Psoas muscle (tissue), 8 donors: ENCODE measurements around the gene SRRM4. TPM values are rescaled to one million over a fixed set of nuclear protein-coding genes. Genes with fewer than 3 reads are reported as not detected.

ENCODE experiments used
- ATAC-seq, 4 donors: fragments of 200-7000 bp; cut with Tn5 transposase; one replicate each; pipeline ENCODE4 v1.9.1; 2020; ENCODE audit warnings: moderate library complexity in 3 of 4, mild to moderate bottlenecking in 2 of 4
- DNase-seq, 2 donors: peaks; one replicate each; pipeline ENCODE4 v3.0.0-alpha.2; 2020
- H3K27ac ChIP-seq: fragments of 200-600 bp; one replicate; pipeline ENCODE4 v1.8.0; 2022
- H3K27me3 ChIP-seq, 3 donors: fragments of 200-600 bp in 1 of 3; one replicate each; pipeline versions ENCODE4 v1.6.1 to v1.8.0; 2013 to 2022; ENCODE audit warnings: low read length in 2 of 3, mild to moderate bottlenecking in 2 of 3, moderate library complexity in 1 of 3; ENCODE audit not compliant: insufficient read depth in 3 of 3
- H3K36me3 ChIP-seq, 2 donors: fragments of 200-600 bp in 1 of 2; one replicate each; pipeline versions ENCODE4 v1.6.1 to v1.8.0; 2013 to 2022; ENCODE audit warnings: low read depth in 1 of 2, mild to moderate bottlenecking in 1 of 2, moderate library complexity in 1 of 2; ENCODE audit not compliant: insufficient read depth in 1 of 2
- H3K4me1 ChIP-seq: fragments of 200-600 bp; one replicate; pipeline ENCODE4 v1.8.0; 2022
- H3K4me3 ChIP-seq: fragments of 200-600 bp; one replicate; pipeline ENCODE4 v1.8.0; 2022; ENCODE audit warnings: mild to moderate bottlenecking
- H3K9me3 ChIP-seq: fragments of 200-600 bp; one replicate; pipeline ENCODE4 v1.8.0; 2022
- WGBS, 3 donors: extraction: QIAGEN DNeasy Blood & Tissue Kit; methylation state at CpG; one replicate each; pipeline versions ENCODE4 v1.1.6 to v1.1.7; 2013; 5-methylcytosine and 5-hydroxymethylcytosine counted together
- intact Hi-C, 2 donors: fragments of 100-400 bp; cut with DNase I; formaldehyde crosslinking; loops; one replicate each; pipeline versions ENCODE4 v1.11.0 to v1.14.2; 2022
- long read RNA-seq, 2 donors: library from polyadenylated mRNA; unstranded; transcript quantifications; one replicate each; pipeline ENCODE4 v2.0.0, GENCODE V29; 2021
- polyA plus RNA-seq, 3 donors: library from polyadenylated mRNA; stranded (reverse); fragments of 200-250 nt; gene quantifications; one replicate each; pipeline ENCODE4 v1.2.3, GENCODE V29; 2013
- total RNA-seq, 4 donors: library from RNA; stranded (reverse); fragmentation: NEBNext Ultra II Directional in 2 of 4; extraction: Animal tissue kit (Norgen Biotek cat#: 25700) in 2 of 4; gene quantifications; one replicate each; pipeline versions ENCODE4 v1.2.1 to v1.2.4, GENCODE V29; 2021 to 2023
- TF ChIP-seq, protein P1 (sequence below): fragments of 200-600 bp; IDR thresholded peaks from one replicate; pipeline ENCODE4 v1.8.0; 2022; ENCODE audit warnings: antibody characterized with exemption
- donor health status: healthy with polysubstance abuse.
- donor health status: DM: no; HTN: no; CAD: no; lungs with moderate emphysema.
- donor health status: Bipolar disorder and iron deficiency.
- donor health status: healthy.
- donor health status: DM: yes; HTN: yes; CAD: no.
- donor health status: DM: no; HTN: no; CAD: no.
- donor health status: DM: no; HTN: no; CAD: no.
- donor health status: DM: yes; HTN: yes; CAD: no.

SRRM4 gene, protein sequence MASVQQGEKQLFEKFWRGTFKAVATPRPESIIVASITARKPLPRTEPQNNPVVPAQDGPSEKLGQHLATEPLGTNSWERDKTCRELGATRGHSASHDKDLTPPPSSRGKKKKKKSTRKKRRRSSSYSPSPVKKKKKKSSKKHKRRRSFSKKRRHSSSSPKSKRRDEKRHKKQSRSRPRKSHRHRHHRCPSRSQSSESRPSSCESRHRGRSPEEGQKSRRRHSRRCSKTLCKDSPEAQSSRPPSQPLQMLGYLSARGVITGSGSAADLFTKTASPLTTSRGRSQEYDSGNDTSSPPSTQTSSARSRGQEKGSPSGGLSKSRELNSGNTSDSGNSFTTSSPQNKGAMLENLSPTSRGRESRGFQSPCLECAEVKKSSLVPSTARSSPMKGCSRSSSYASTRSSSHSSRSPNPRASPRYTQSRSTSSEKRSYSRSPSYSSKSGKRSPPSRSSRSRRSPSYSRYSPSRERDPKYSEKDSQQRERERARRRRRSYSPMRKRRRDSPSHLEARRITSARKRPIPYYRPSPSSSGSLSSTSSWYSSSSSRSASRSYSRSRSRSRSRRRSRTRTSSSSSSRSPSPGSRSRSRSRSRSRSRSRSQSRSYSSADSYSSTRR
- total RNA-seq (under 1 TPM; 0.08 to 0.19 (median 0.13) TPM), polyA plus RNA-seq (under 1 TPM; 0.01 to 0.09 (median 0.03) TPM)
- long read RNA-seq, donor 1: 0 reads
- long read RNA-seq, donor 2: 0 reads

DNA sequence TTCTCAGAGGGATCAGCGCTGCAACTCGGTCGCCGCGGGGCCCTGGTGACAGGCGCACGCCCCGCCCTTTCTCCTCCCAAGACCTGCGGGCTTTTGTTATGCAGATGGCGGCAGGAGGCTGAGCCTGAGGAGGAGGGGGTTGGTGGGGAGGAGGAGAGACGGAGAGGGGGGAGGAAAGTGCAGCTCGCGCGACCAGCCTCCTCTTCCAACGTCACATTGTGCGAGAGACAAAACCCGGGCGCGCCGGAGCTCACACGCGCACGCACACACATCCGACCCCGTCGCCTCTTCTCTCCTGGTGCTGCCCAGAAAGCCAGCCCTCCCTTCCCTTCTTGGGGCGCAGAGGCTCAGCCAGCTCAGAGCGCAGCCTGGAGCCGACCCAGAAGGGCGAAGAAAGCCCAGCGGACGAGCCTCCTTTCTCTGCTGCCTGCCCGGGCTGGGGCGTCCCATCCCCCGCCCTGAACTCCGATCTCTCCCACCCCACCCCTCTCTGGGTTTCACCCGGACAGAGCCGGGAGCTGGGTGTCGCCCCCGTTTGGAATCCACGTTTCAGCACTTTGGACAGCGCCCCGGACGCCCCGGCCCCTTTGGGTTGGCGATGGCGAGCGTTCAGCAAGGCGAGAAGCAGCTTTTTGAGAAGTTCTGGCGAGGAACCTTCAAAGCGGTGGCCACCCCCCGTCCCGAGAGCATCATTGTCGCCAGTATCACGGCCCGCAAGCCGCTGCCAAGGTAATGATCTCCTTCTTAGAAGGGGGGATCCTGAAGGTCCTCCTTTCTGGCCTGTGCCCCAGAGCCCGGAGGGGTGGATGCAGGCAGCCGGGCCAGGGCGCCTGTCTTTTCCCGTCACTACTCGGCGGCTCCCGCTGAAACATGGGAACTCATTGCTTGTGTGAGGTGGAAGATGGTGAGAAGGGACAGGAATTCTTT, at the start of gene SRRM4:
TSS of gene SRRM4 (plus strand) at position 257 of the 927 bp plus-strand sequence. CDS start at position 599, 342 bp downstream.
- 1% methylated on average over 53 to 64 of the region's 64 CpGs for WGBS, 3 donors
- TF ChIP-seq, protein P1, sequence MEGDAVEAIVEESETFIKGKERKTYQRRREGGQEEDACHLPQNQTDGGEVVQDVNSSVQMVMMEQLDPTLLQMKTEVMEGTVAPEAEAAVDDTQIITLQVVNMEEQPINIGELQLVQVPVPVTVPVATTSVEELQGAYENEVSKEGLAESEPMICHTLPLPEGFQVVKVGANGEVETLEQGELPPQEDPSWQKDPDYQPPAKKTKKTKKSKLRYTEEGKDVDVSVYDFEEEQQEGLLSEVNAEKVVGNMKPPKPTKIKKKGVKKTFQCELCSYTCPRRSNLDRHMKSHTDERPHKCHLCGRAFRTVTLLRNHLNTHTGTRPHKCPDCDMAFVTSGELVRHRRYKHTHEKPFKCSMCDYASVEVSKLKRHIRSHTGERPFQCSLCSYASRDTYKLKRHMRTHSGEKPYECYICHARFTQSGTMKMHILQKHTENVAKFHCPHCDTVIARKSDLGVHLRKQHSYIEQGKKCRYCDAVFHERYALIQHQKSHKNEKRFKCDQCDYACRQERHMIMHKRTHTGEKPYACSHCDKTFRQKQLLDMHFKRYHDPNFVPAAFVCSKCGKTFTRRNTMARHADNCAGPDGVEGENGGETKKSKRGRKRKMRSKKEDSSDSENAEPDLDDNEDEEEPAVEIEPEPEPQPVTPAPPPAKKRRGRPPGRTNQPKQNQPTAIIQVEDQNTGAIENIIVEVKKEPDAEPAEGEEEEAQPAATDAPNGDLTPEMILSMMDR: no peak
- no peak within 1 kb of the TSS for H3K27ac ChIP-seq
- H3K36me3 ChIP-seq: no peaks in the 10 kb centered on the region
- intact Hi-C loops: no loop called here
- no peaks in the 10 kb centered on the region for H3K9me3 ChIP-seq
- no peak within 1 kb of the TSS for H3K4me3 ChIP-seq
- peaks cover 0 to 72% (median 19%) of the 10 kb centered on the region in 3 donors for H3K27me3 ChIP-seq
- ATAC-seq (no peak), DNase-seq (peak in 1 of 2 donors; percentile 11)
- no peaks in the 10 kb centered on the region for H3K4me1 ChIP-seq

DNA sequence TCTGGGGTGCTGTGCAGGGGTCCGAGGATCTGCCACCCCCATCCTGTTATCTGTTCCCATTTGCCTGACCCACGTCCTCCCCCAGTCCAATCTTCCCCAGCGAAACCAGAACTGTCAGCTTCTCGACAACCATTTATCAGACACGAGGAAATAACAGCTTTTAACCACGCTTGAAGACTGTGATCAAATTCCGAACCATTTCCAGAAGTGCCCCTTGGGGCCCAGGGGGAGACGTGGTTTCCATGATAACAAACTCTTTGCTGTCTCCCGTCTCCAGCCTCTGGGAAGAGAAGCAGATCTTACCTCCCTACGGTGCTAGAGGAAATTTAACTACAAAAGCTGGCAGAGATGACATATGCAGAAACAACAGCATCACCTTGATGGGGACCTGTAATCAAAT, 35.1 kb upstream of the SRRM4 start:
- Histone ChIP-seq H3K27me3 (peaks cover 0 to 8% (median 6%) of the 10 kb centered on the region in 3 donors), H3K27ac (no peak overlapping the region), H3K4me1 (no peaks in the 10 kb centered on the region), H3K9me3 (no peaks in the 10 kb centered on the region), H3K4me3 (no peak overlapping the region), H3K36me3 (no peaks in the 10 kb centered on the region)
- ATAC-seq (no peak), DNase-seq (no peak)
- TF ChIP-seq, protein P1: no peak
- intact Hi-C loops: no loop called here
- WGBS, 3 donors: 32 to 49% (median 44%) methylated on average over 10 of the region's 10 CpGs

DNA sequence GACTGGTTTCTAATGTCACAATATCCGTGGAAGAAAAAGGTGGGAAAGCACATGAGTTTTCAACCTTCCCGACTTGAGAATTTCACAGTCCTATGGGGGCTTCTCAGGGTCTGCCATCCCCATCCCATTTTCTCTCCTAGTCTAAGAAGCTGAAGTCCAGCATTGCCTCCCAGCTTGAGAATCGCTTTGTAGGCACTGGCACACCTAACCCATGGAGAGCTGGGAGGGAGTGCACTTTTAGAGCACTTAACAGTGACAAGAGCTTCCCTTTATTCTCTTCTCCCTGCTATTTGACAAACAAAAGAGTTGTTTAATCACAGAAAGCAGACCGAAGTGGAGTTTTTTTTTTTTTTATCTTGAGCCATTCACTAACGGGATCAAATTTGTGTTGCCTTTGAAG, 22.8 kb upstream of the SRRM4 start:
- intact Hi-C loops: no loop called here
- no peak overlapping the region for H3K4me3 ChIP-seq
- H3K9me3 ChIP-seq: no peaks in the 10 kb centered on the region
- ATAC-seq (no peak), DNase-seq (no peak)
- 45 to 62% (median 55%) methylated on average over 5 of the region's 5 CpGs for WGBS, 3 donors
- peaks cover 0 to 5% (median 0%) of the 10 kb centered on the region in 3 donors for H3K27me3 ChIP-seq
- H3K27ac ChIP-seq: no peak overlapping the region
- no peaks in the 10 kb centered on the region for H3K4me1 ChIP-seq
- no peaks in the 10 kb centered on the region for H3K36me3 ChIP-seq
- TF ChIP-seq, protein P1: no peak

DNA sequence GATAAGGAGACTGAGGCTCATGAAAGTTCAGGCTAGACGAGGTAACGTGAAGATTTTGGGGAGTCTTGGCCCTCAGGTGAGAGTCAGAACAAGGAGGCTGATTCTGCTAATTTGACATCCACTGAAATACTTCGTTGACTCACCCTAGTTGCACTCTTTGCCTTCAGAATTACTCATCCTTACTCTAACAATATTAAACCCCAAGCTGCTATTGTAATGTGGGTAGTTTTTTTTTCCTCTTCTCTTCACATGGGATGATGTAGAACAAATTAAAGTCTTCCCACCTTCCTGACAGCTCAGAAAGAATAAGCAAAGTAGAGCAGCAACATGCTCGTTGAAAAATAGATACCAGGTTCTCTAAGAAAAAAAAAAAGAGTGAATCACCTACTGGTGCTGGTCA, 22.0 kb upstream of the SRRM4 start:
- Histone ChIP-seq H3K27ac (no peak overlapping the region), H3K4me3 (no peak overlapping the region), H3K27me3 (peaks cover 0 to 5% (median 0%) of the 10 kb centered on the region in 3 donors), H3K4me1 (no peaks in the 10 kb centered on the region), H3K9me3 (no peaks in the 10 kb centered on the region), H3K36me3 (no peaks in the 10 kb centered on the region)
- intact Hi-C loops: no loop called here
- no peak for DNase-seq
- TF ChIP-seq, protein P1: no peak
- 59 to 65% (median 60%) methylated on average over 4 of the region's 4 CpGs for WGBS, 3 donors
- ATAC-seq: no peak
